Esophagus squamous epithelium (tissue), 5 donors: ENCODE measurements around the gene RIPOR2. TPM values are rescaled to one million over a fixed set of nuclear protein-coding genes. Genes with fewer than 3 reads are reported as not detected.

ENCODE experiments used
- DNase-seq: peaks from one replicate; lab custom pipeline; 2025; lab: John Stamatoyannopoulos, UW
- H3K27ac ChIP-seq, 4 donors: fragments of 200-600 bp; sonication (generic); one replicate each; pipeline ENCODE4 v1.5.1; 2016 to 2019; ENCODE audit warnings: mild to moderate bottlenecking in 1 of 4
- H3K27me3 ChIP-seq, 4 donors: fragments of 200-600 bp; sonication (generic); 1 replicate in 3 of 4; 2 replicates in 1 of 4; pipeline versions ENCODE4 v1.5.1 to v1.6.0; 2017 to 2021; ENCODE audit warnings: antibody characterized with exemption in 1 of 4
- H3K36me3 ChIP-seq, 3 donors: fragments of 200-600 bp; sonication (generic); one replicate each; pipeline ENCODE4 v1.5.1; 2016 to 2019
- H3K4me1 ChIP-seq, 3 donors: fragments of 200-600 bp; sonication (generic); one replicate each; pipeline ENCODE4 v1.5.1; 2017 to 2019
- H3K4me3 ChIP-seq, 4 donors: fragments of 200-600 bp; sonication (generic); 1 replicate in 3 of 4; 2 replicates in 1 of 4; pipeline ENCODE4 v1.5.1; 2016 to 2019; ENCODE audit warnings: mild to moderate bottlenecking in 2 of 4, moderate library complexity in 1 of 4
- H3K9me3 ChIP-seq, 3 donors: fragments of 200-600 bp; sonication (generic); one replicate each; pipeline ENCODE4 v1.5.1; 2016 to 2019
- POLR2A ChIP-seq, 4 donors: fragments of 450-650 bp; IDR thresholded peaks; one replicate each; pipeline ENCODE4 v1.6.1; 2017; ENCODE audit warnings: antibody characterized with exemption in 4 of 4, mild to moderate bottlenecking in 4 of 4, moderate library complexity in 3 of 4
- WGBS, 2 donors: methylation state at CpG; one replicate each; pipeline ENCODE4 v1.1.5; 2018; 5-methylcytosine and 5-hydroxymethylcytosine counted together
- intact Hi-C: fragments of 100-400 bp; cut with DNase I; formaldehyde crosslinking; loops from one replicate; pipeline ENCODE4 v1.15.0; 2022
- total RNA-seq, 4 donors: library from RNA; depleted of rRNA; stranded (reverse); fragments of >200 nt; gene quantifications; one replicate each; pipeline ENCODE4 v1.1.0, GENCODE V29; 2016
- TF ChIP-seq, protein P1 (sequence below), 6 experiments: fragments of 450-650 bp in 4 of 6; fragments of 200-600 bp in 2 of 6; sonication (generic) in 2 of 6; IDR thresholded peaks; one replicate each; pipeline ENCODE4 v1.5.1; 2016 to 2019; ENCODE audit warnings: antibody characterized with exemption in 6 of 6, mild to moderate bottlenecking in 4 of 6, moderate library complexity in 4 of 6
- donor health status: DM: yes; HTN: yes; CAD: no.

The RIPOR2 gene
- total RNA-seq, 4 donors from 2014 or later: 0.83 to 4.4 (median 3.3) TPM

DNA sequence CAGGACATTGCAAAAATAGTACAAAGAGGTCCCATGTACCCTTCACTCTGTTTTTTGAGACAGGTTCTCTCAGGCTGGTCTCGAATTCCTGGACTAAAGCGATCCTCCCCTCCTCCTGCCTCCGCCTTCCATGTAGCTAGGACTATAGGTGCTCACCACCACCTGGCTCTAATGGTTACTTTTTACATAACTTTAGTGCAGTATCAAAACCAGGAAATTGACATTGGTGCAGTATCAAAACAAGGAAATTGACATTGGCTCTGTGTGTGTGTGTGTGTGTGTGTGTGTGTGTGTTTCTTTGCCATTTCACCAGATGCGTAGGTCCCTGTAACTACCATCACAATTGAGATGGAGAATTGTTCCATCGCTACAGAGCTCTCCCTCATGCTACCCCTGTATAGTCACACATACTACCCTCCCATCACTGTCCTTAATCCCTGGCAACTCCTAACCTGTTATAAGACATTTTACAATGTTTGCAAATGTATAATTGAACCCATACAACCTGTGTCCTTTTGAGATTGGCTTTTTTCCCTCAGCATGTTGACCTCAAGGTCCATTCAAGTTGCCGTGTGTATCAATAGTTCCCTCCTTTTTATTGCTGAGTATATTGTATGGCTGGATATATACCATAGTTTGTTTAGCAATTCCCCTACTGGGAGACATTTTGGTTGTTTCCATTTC, 28.3 kb upstream of the RIPOR2 start:
- WGBS, 2 donors: 88 to 90% methylated on average over 5 to 6 of the region's 6 CpGs
- DNase-seq: no peak
- Histone ChIP-seq H3K27me3 (no peaks in the 10 kb centered on the region), H3K27ac (no peak overlapping the region), H3K9me3 (no peaks in the 10 kb centered on the region), H3K36me3 (no peaks in the 10 kb centered on the region), H3K4me3 (no peak overlapping the region), H3K4me1 (no peaks in the 10 kb centered on the region)
- intact Hi-C loops: no loop called here
- TF ChIP-seq, protein P1, sequence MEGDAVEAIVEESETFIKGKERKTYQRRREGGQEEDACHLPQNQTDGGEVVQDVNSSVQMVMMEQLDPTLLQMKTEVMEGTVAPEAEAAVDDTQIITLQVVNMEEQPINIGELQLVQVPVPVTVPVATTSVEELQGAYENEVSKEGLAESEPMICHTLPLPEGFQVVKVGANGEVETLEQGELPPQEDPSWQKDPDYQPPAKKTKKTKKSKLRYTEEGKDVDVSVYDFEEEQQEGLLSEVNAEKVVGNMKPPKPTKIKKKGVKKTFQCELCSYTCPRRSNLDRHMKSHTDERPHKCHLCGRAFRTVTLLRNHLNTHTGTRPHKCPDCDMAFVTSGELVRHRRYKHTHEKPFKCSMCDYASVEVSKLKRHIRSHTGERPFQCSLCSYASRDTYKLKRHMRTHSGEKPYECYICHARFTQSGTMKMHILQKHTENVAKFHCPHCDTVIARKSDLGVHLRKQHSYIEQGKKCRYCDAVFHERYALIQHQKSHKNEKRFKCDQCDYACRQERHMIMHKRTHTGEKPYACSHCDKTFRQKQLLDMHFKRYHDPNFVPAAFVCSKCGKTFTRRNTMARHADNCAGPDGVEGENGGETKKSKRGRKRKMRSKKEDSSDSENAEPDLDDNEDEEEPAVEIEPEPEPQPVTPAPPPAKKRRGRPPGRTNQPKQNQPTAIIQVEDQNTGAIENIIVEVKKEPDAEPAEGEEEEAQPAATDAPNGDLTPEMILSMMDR (IDR thresholded peaks at IDR 0.05): no peak
- no peak for TF ChIP-seq POLR2A (IDR thresholded peaks at IDR 0.05)

DNA sequence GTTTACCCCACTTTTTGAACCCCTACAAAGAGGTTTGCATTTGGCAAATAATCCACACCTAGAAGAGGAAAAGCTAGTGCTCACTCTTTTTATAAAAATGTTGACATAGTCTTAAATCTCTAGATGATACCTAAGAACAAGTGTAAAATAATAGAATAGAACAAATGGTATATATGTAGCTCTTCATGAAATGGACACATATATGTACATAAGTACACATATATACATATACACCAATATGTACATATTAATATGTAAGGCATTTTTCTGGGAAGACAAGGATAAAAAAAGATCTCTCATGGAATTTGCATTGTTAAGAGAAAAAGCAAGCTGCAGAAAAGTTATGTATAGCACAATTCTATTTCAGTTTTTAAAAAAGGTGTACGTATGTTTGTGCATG, 27.6 kb upstream of the RIPOR2 start:
- 81% methylated on average over 1 of the region's 1 CpG for WGBS, 2 donors
- no peak for TF ChIP-seq POLR2A (IDR thresholded peaks at IDR 0.05)
- TF ChIP-seq, protein P1 (IDR thresholded peaks at IDR 0.05): no peak
- no peaks in the 10 kb centered on the region for H3K9me3 ChIP-seq
- no peaks in the 10 kb centered on the region for H3K4me1 ChIP-seq
- no peak overlapping the region for H3K4me3 ChIP-seq
- DNase-seq: no peak
- no peak overlapping the region for H3K27ac ChIP-seq
- intact Hi-C loops: no loop called here
- no peaks in the 10 kb centered on the region for H3K27me3 ChIP-seq
- no peaks in the 10 kb centered on the region for H3K36me3 ChIP-seq

DNA sequence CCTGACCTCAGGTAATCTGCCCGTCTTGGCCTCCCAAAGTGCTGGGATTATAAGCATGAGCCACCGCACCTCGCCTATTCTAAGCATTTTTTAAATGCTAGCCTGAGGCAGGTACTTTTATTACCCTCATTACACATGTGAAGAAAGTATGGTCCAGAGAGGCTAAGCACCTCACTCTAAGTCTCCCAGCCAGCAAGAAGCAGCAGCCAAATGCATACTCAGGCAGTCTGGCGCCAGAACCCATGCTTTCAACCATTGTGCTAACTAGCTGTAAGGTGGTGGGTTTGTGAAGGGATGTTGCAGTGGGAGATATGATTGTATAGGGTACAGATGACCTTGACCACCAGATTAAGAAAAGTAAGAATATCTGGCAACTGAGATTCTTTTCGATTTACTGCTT, 26.1 kb upstream of the RIPOR2 start:
- no peaks in the 10 kb centered on the region for H3K36me3 ChIP-seq
- intact Hi-C loops: no loop called here
- 50 to 66% methylated on average over 5 of the region's 5 CpGs for WGBS, 2 donors
- H3K27ac ChIP-seq: no peak overlapping the region
- H3K27me3 ChIP-seq: no peaks in the 10 kb centered on the region
- no peak overlapping the region for H3K4me3 ChIP-seq
- TF ChIP-seq POLR2A (IDR thresholded peaks at IDR 0.05): no peak
- TF ChIP-seq, protein P1 (IDR thresholded peaks at IDR 0.05): no peak
- H3K9me3 ChIP-seq: no peaks in the 10 kb centered on the region
- DNase-seq: no peak
- no peaks in the 10 kb centered on the region for H3K4me1 ChIP-seq

DNA sequence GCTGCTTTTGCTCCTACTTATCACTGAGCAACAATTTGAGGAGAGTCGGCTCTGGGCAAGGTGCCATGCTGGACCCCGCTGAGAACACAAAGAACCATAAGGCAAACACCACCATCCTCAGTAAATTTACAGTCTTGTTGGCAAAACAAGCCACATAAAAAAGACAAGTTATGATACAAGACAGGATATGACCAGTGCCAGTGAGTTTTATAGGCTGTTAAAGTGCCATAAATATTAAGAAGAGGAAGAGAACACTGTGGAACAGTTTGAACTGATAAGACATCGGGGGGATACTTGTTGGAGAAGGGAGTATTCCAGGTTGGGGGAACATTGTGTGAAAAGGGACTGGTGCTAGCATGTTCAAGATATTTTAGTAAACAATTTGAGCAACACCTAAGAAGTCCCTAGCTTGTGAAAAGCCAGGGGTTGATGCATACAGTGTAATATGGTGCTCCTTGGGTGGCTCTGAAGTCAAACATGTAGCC, 25.3 kb upstream of the RIPOR2 start:
- Histone ChIP-seq H3K9me3 (no peaks in the 10 kb centered on the region), H3K27ac (no peak overlapping the region), H3K4me1 (no peaks in the 10 kb centered on the region), H3K4me3 (no peak overlapping the region), H3K27me3 (no peaks in the 10 kb centered on the region), H3K36me3 (no peaks in the 10 kb centered on the region)
- no peak for DNase-seq
- WGBS, 2 donors: 54 to 67% methylated on average over 3 of the region's 3 CpGs
- intact Hi-C loops: no loop called here
- no peak for TF ChIP-seq POLR2A (IDR thresholded peaks at IDR 0.05)
- TF ChIP-seq, protein P1 (IDR thresholded peaks at IDR 0.05): no peak

DNA sequence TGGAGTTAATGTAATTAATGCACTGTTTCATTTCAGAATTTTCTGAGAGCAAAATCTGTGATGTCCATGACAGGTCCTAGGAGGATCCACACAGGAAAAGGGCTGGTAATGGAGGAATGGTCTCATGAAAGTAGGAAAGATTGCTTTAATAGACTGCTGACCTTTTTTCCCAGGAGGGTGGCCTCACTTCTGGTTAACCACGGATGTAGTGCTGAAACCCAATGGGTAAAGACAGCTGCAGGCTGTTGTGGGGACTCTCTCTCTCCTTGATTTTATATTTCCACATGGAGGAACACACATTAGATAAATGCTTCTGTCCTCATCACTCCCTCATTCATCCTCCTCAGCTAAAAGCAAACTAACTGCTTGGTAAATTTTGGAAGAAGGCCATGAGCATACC, 23.6 kb upstream of the RIPOR2 start:
- Histone ChIP-seq H3K9me3 (no peaks in the 10 kb centered on the region), H3K4me1 (no peaks in the 10 kb centered on the region), H3K4me3 (no peak overlapping the region), H3K36me3 (no peaks in the 10 kb centered on the region), H3K27ac (no peak overlapping the region), H3K27me3 (no peaks in the 10 kb centered on the region)
- TF ChIP-seq POLR2A (IDR thresholded peaks at IDR 0.05): no peak
- DNase-seq: no peak
- WGBS, 2 donors: 58 to 60% methylated on average over 1 of the region's 1 CpG
- intact Hi-C loops: no loop called here
